ENCODE results near the gene FAM89B.

Gene FAM89B

GRCh38 chr11:65595543-65596281 is 23.4 kb downstream of the FAM89B start, which contains the start of gene KCNK7:
TSS of gene KCNK7 (minus strand) at chr11:65595800. CDS start at chr11:65595772, 28 bp downstream.
- TF ChIP-seq TCF12 (IDR thresholded peaks at IDR 0.05; ENCODE audit: low read depth): no peak
- TF ChIP-seq, protein P1, sequence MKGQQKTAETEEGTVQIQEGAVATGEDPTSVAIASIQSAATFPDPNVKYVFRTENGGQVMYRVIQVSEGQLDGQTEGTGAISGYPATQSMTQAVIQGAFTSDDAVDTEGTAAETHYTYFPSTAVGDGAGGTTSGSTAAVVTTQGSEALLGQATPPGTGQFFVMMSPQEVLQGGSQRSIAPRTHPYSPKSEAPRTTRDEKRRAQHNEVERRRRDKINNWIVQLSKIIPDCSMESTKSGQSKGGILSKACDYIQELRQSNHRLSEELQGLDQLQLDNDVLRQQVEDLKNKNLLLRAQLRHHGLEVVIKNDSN (IDR thresholded peaks at IDR 0.05): no peak
- TF ChIP-seq TEAD4 (IDR thresholded peaks at IDR 0.05): no peak
- peak; percentile 52; the same call in 1 of the 2 replicates for TF ChIP-seq EGR1 (IDR thresholded peaks at IDR 0.05)
- no peak for TF ChIP-seq YY1 (IDR thresholded peaks at IDR 0.05; ENCODE audit: low read depth)
- TF ChIP-seq TAF1 (IDR thresholded peaks at IDR 0.05; ENCODE audit: low read depth): no peak
- TF ChIP-seq, protein P2, sequence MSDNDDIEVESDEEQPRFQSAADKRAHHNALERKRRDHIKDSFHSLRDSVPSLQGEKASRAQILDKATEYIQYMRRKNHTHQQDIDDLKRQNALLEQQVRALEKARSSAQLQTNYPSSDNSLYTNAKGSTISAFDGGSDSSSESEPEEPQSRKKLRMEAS (IDR thresholded peaks at IDR 0.05): no peak

DNA sequence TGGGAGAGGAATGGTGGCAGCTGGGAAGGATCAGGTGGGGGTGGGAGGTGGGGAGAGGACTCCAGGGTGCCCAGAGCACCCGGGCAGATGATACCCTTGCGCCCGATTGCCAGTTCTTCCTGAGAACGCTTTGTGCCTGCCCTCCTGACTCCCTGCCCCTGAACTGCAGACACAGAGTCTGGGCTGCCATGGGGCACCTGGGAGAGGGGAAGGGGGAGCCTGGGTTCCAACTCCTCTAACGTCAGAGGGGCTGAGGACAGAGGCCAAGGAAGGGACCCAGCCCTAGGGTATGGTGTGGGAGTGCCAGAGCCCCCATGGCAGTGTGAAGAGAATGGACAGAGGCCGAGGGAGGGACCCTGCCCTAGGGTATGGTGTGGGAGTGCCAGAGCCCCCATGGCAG is 24.2 kb downstream of the FAM89B start:
- no peak for TF ChIP-seq TCF12 (IDR thresholded peaks at IDR 0.05; ENCODE audit: low read depth)
- TF ChIP-seq, protein P2 (IDR thresholded peaks at IDR 0.05): no peak

GRCh38 chr11:65598258-65598699 is 25.9 kb downstream of the FAM89B start:
- TF ChIP-seq, protein P2 (IDR thresholded peaks at IDR 0.05): no peak
- no peak for TF ChIP-seq CREB1 (IDR thresholded peaks at IDR 0.05; ENCODE audit: low read depth)
- no peak for TF ChIP-seq NFIC (IDR thresholded peaks at IDR 0.05)
- TF ChIP-seq YY1 (IDR thresholded peaks at IDR 0.05; ENCODE audit: low read depth): no peak
- no peak for TF ChIP-seq EGR1 (IDR thresholded peaks at IDR 0.05)
- TF ChIP-seq EP300 (IDR thresholded peaks at IDR 0.05; ENCODE audit: borderline replicate concordance): no peak
- TF ChIP-seq, protein P1 (IDR thresholded peaks at IDR 0.05): no peak
- no peak for TF ChIP-seq TCF12 (IDR thresholded peaks at IDR 0.05; ENCODE audit: low read depth)
- TF ChIP-seq, protein P3, sequence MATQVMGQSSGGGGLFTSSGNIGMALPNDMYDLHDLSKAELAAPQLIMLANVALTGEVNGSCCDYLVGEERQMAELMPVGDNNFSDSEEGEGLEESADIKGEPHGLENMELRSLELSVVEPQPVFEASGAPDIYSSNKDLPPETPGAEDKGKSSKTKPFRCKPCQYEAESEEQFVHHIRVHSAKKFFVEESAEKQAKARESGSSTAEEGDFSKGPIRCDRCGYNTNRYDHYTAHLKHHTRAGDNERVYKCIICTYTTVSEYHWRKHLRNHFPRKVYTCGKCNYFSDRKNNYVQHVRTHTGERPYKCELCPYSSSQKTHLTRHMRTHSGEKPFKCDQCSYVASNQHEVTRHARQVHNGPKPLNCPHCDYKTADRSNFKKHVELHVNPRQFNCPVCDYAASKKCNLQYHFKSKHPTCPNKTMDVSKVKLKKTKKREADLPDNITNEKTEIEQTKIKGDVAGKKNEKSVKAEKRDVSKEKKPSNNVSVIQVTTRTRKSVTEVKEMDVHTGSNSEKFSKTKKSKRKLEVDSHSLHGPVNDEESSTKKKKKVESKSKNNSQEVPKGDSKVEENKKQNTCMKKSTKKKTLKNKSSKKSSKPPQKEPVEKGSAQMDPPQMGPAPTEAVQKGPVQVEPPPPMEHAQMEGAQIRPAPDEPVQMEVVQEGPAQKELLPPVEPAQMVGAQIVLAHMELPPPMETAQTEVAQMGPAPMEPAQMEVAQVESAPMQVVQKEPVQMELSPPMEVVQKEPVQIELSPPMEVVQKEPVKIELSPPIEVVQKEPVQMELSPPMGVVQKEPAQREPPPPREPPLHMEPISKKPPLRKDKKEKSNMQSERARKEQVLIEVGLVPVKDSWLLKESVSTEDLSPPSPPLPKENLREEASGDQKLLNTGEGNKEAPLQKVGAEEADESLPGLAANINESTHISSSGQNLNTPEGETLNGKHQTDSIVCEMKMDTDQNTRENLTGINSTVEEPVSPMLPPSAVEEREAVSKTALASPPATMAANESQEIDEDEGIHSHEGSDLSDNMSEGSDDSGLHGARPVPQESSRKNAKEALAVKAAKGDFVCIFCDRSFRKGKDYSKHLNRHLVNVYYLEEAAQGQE (IDR thresholded peaks at IDR 0.05; ENCODE audit: low read depth): no peak
- no peak for TF ChIP-seq ZBTB7A (IDR thresholded peaks at IDR 0.05; ENCODE audit: low read depth)
- no peak for TF ChIP-seq RAD21 (IDR thresholded peaks at IDR 0.05; ENCODE audit: low read depth)
- TF ChIP-seq TAF1 (IDR thresholded peaks at IDR 0.05; ENCODE audit: low read depth): no peak
- no peak for TF ChIP-seq FOXM1 (IDR thresholded peaks at IDR 0.05; ENCODE audit: borderline replicate concordance, low read depth)
- no peak for TF ChIP-seq TEAD4 (IDR thresholded peaks at IDR 0.05)
- no peak for TF ChIP-seq CEBPB (IDR thresholded peaks at IDR 0.05)

DNA sequence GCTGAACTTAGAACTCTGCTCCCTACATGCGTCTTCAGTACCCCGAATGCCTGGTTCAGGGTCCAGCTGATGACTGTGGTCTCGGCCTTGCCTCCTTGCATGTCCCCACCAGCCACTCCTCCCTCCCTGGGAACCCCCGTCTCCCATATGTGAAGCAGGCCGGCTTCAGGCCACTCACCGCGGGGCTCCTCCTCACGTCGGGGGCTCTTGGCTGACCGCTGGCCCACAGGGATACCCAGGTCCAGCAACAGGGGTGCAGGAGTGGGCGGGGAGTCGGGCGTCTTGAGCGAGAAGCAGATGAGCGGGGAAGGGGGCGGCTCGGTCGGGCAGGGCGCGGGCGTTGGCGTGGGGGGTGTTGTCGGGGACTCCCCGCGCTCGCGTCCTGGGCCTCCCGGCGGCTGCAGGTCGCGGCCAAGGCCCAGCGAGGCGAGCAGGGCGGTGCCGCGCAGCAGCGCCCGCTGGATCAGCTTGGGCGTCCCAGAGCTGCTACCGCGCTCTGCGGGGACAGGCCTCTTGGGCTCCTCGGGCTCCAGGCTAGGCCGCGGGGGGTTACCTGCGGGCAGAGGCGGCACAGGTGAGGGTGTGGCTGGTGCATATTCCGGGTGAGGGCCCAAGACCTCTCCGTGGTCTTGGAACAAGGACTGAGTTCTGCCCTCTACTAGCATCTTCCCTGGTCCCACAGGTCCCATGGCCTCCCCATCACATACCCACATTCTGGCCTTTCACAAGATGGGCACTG is 27.0 kb downstream of the FAM89B start:
- TF ChIP-seq EGR1 (IDR thresholded peaks at IDR 0.05): no peak
- no peak for TF ChIP-seq NFIC (IDR thresholded peaks at IDR 0.05)
- no peak for TF ChIP-seq ZBTB7A (IDR thresholded peaks at IDR 0.05; ENCODE audit: low read depth)

DNA sequence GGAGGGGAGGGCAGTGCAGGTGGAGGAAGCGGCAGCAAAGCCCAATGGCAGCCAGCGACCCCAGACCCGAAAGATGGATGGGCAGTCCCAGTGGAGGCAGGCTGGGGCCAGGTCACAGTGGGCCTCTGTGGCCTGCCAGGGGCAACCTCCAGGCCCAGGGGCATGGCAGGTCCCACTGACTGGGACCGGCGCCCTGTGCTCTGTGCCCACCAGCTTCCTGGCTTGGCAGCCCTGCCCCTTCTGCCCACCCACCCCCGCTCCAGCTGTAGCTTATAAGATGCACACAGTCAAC is 27.6 kb downstream of the FAM89B start:
- TF ChIP-seq CREB1 (IDR thresholded peaks at IDR 0.05; ENCODE audit: low read depth) (no peak), ZBTB7A (IDR thresholded peaks at IDR 0.05; ENCODE audit: low read depth) (no peak), EP300 (IDR thresholded peaks at IDR 0.05; ENCODE audit: borderline replicate concordance) (no peak), NFIC (IDR thresholded peaks at IDR 0.05) (no peak), FOXM1 (IDR thresholded peaks at IDR 0.05; ENCODE audit: borderline replicate concordance, low read depth) (no peak), CEBPB (IDR thresholded peaks at IDR 0.05) (no peak), RAD21 (IDR thresholded peaks at IDR 0.05; ENCODE audit: low read depth) (no peak), EGR1 (IDR thresholded peaks at IDR 0.05) (no peak), TAF1 (IDR thresholded peaks at IDR 0.05; ENCODE audit: low read depth) (no peak)
- TF ChIP-seq, protein P2 (IDR thresholded peaks at IDR 0.05): no peak

GRCh38 chr11:65604258-65604657 is 31.9 kb downstream of the FAM89B start:
- TF ChIP-seq, protein P3 (IDR thresholded peaks at IDR 0.05; ENCODE audit: low read depth): no peak
- TF ChIP-seq TEAD4 (IDR thresholded peaks at IDR 0.05) (no peak), EGR1 (IDR thresholded peaks at IDR 0.05) (no peak), CEBPB (IDR thresholded peaks at IDR 0.05) (no peak), TCF12 (IDR thresholded peaks at IDR 0.05; ENCODE audit: low read depth) (no peak), EP300 (IDR thresholded peaks at IDR 0.05; ENCODE audit: borderline replicate concordance) (no peak), CREB1 (IDR thresholded peaks at IDR 0.05; ENCODE audit: low read depth) (no peak), RAD21 (IDR thresholded peaks at IDR 0.05; ENCODE audit: low read depth) (no peak), NFIC (IDR thresholded peaks at IDR 0.05) (no peak), ZBTB7A (IDR thresholded peaks at IDR 0.05; ENCODE audit: low read depth) (no peak)

Measured in Ishikawa (cell line).